T follicular helper cell (primary cell): ENCODE results near the gene ARL15.
A peak's percentile ranks its signal among the peaks of the same experiment; 100 is the strongest.

ENCODE experiments used
- DNase-seq: peaks from one replicate; pipeline ENCODE4 v3.0.0-alpha.2; 2020; ENCODE audit warnings: low read depth

The ARL15 gene

GRCh38 chr5:54249210-54250028 is 61.0 kb downstream of the ARL15 start:
- peak; percentile 6 for DNase-seq

GRCh38 chr5:54247226-54247625 is 63.1 kb downstream of the ARL15 start:
- DNase-seq: no peak

GRCh38 chr5:54243483-54244080 is 66.8 kb downstream of the ARL15 start:
- peak; percentile 3 for DNase-seq

- DNase-seq: no peak
These were observed 68.1 kb downstream of the ARL15 start for GRCh38 chr5:54242297-54242696.

GRCh38 chr5:54234304-54234933 is 76.0 kb downstream of the ARL15 start:
- DNase-seq: no peak

GRCh38 chr5:54230936-54231685 is 79.3 kb downstream of the ARL15 start:
- DNase-seq: no peak

- DNase-seq: peak; percentile 52
These were observed 81.2 kb downstream of the ARL15 start for GRCh38 chr5:54229041-54229780.

GRCh38 chr5:54227759-54228158 is 82.6 kb downstream of the ARL15 start:
- DNase-seq: no peak

- no peak for DNase-seq
These were observed 83.3 kb downstream of the ARL15 start for GRCh38 chr5:54227109-54227508.

- DNase-seq: no peak
These were observed 84.2 kb downstream of the ARL15 start for GRCh38 chr5:54226215-54226614.

GRCh38 chr5:54224103-54224826 is 86.1 kb downstream of the ARL15 start:
- DNase-seq: no peak

- no peak for DNase-seq
These were observed 88.0 kb downstream of the ARL15 start for GRCh38 chr5:54222336-54222735.

- DNase-seq: no peak
These were observed 89.2 kb downstream of the ARL15 start for GRCh38 chr5:54221135-54221534.

- no peak for DNase-seq
These were observed 89.9 kb downstream of the ARL15 start for GRCh38 chr5:54220230-54221040.

GRCh38 chr5:54217826-54218503 is 92.4 kb downstream of the ARL15 start:
- DNase-seq: no peak

GRCh38 chr5:54215233-54215736 is 95.1 kb downstream of the ARL15 start:
- DNase-seq: no peak

GRCh38 chr5:54214722-54215121 is 95.7 kb downstream of the ARL15 start:
- no peak for DNase-seq

- DNase-seq: no peak
These were observed 98.0 kb downstream of the ARL15 start for GRCh38 chr5:54212331-54212730.

- DNase-seq: no peak
These were observed 98.5 kb downstream of the ARL15 start for GRCh38 chr5:54211912-54212311.
